SKM-1 treated with dmso at 0.1 percent for 144 hours (cell line): ENCODE measurements around the gene MILR1.
"Not testable (repeated sequence)": the region's sequence is repeated elsewhere in the genome, so short reads cannot be mapped to it uniquely, and the experiment has no call there.

Experiments used
- DNase-seq: peaks from one replicate; lab custom pipeline; 2025; ENCODE audit not compliant: unreplicated experiment; lab: John Stamatoyannopoulos, UW

Gene MILR1

GRCh38 chr17:64466834-64467233 is 17.9 kb downstream of the MILR1 start:
- not testable (repeated sequence) for DNase-seq

GRCh38 chr17:64470625-64471024 is 21.7 kb downstream of the MILR1 start:
- no peak for DNase-seq

GRCh38 chr17:64471440-64471839 is 22.5 kb downstream of the MILR1 start:
- no peak for DNase-seq

GRCh38 chr17:64472564-64472963 is 23.6 kb downstream of the MILR1 start:
- no peak for DNase-seq

GRCh38 chr17:64477849-64478248 is 28.9 kb downstream of the MILR1 start:
- no peak for DNase-seq

GRCh38 chr17:64480951-64481350 is 32.0 kb downstream of the MILR1 start:
- no peak for DNase-seq

GRCh38 chr17:64484380-64484779 is 35.5 kb downstream of the MILR1 start:
- no peak for DNase-seq

GRCh38 chr17:64488301-64488700 is 39.4 kb downstream of the MILR1 start:
- DNase-seq: no peak

GRCh38 chr17:64491034-64491860 is 42.3 kb downstream of the MILR1 start:
- peak; percentile 48 for DNase-seq

GRCh38 chr17:64491994-64492393 is 43.1 kb downstream of the MILR1 start:
- no peak for DNase-seq

- DNase-seq: no peak
These were observed 43.7 kb downstream of the MILR1 start for GRCh38 chr17:64492481-64493109.

- DNase-seq: no peak
These were observed 45.2 kb downstream of the MILR1 start for GRCh38 chr17:64494121-64494520.

- not testable (repeated sequence) for DNase-seq
These were observed 46.4 kb downstream of the MILR1 start for GRCh38 chr17:64495300-64495699.

- no peak for DNase-seq
These were observed 47.5 kb downstream of the MILR1 start for GRCh38 chr17:64496348-64496785.

GRCh38 chr17:64496786-64497564 is 48.1 kb downstream of the MILR1 start, which contains the start of gene POLG2:
Gene POLG2 (minus strand): TSS chr17:64497054. CDS start chr17:64496968, 86 bp downstream.
- peak; percentile 93 for DNase-seq

GRCh38 chr17:64497565-64498035 is 48.7 kb downstream of the MILR1 start:
- DNase-seq: no peak

- no peak for DNase-seq
These were observed 49.6 kb downstream of the MILR1 start for GRCh38 chr17:64498308-64499203.

- no peak for DNase-seq
These were observed 51.0 kb downstream of the MILR1 start for GRCh38 chr17:64499805-64500486.

- DNase-seq: no peak
These were observed 51.6 kb downstream of the MILR1 start for GRCh38 chr17:64500487-64500859.
